Smooth muscle cell (in vitro differentiated cells): ENCODE data around the gene MAPK9. TPM values are rescaled to one million over a fixed set of nuclear protein-coding genes. Genes with fewer than 3 reads are reported as not detected.
A peak's percentile ranks its signal among the peaks of the same experiment; 100 is the strongest.

Experiments used
- DNase-seq: peaks from one replicate; lab custom pipeline; 2025; ENCODE audit not compliant: unreplicated experiment; lab: John Stamatoyannopoulos, UW
- H2AFZ ChIP-seq: fragments of 200-600 bp; sonication (generic); 2 replicates; pipeline ENCODE4 v1.6.0; 2016; ENCODE audit warnings: antibody characterized with exemption, low read depth, mild to moderate bottlenecking
- H3F3A ChIP-seq: fragments of 200-600 bp; sonication (generic); 2 replicates; pipeline ENCODE4 v1.6.0; 2017; ENCODE audit warnings: antibody characterized with exemption, low read depth
- H3K27ac ChIP-seq: fragments of 200-600 bp; sonication (generic); 2 replicates; pipeline ENCODE4 v1.5.1; 2016; ENCODE audit warnings: low read depth, mild to moderate bottlenecking
- H3K27me3 ChIP-seq: fragments of 200-600 bp; sonication (generic); 2 replicates; pipeline ENCODE4 v1.6.1; 2016; ENCODE audit warnings: low read depth, mild to moderate bottlenecking
- H3K36me3 ChIP-seq: fragments of 200-600 bp; sonication (generic); 2 replicates; pipeline ENCODE4 v1.5.1; 2016; ENCODE audit warnings: low read depth
- H3K4me1 ChIP-seq: fragments of 200-600 bp; sonication (generic); 2 replicates; pipeline ENCODE4 v1.5.1; 2016; ENCODE audit warnings: low read depth
- H3K4me2 ChIP-seq: fragments of 200-600 bp; sonication (generic); 2 replicates; pipeline ENCODE4 v1.6.0; 2016; ENCODE audit warnings: mild to moderate bottlenecking
- H3K4me3 ChIP-seq: fragments of 200-600 bp; sonication (generic); 2 replicates; pipeline ENCODE4 v1.5.1; 2016; ENCODE audit warnings: mild to moderate bottlenecking
- H3K79me2 ChIP-seq: fragments of 200-600 bp; sonication (generic); 2 replicates; pipeline ENCODE4 v1.6.0; 2016; ENCODE audit warnings: low read depth, mild to moderate bottlenecking
- H3K9ac ChIP-seq: fragments of 200-600 bp; sonication (generic); 2 replicates; pipeline ENCODE4 v1.6.0; 2016; ENCODE audit warnings: low read depth
- H3K9me3 ChIP-seq: fragments of 200-600 bp; sonication (generic); replicated peaks from 2 replicates; pipeline ENCODE4 v1.5.1; 2016; ENCODE audit warnings: low read depth
- H4K20me1 ChIP-seq: fragments of 200-600 bp; sonication (generic); 2 replicates; pipeline ENCODE4 v1.6.0; 2016; ENCODE audit warnings: low read depth
- WGBS: methylation state at CpG from one replicate; pipeline ENCODE4 v1.1.7; 2016; ENCODE audit warnings: low lambda C conversion rate; 5-methylcytosine and 5-hydroxymethylcytosine counted together
- polyA plus RNA-seq: library from polyadenylated mRNA; unstranded; fragments of >200 nt; fragmentation: Nextera tagmentation; extraction: Ambion mirVana; gene quantifications from 2 replicates; pipeline ENCODE4 v1.2.1, GENCODE V29; 2016
- total RNA-seq: library from RNA; depleted of rRNA; stranded (reverse); fragments of >200 nt; gene quantifications from 2 replicates; pipeline ENCODE4 v1.2.3, GENCODE V29; 2014
- TF ChIP-seq, protein P1 (sequence below): fragments of 200-600 bp; sonication (generic); IDR thresholded peaks from 2 replicates; pipeline ENCODE4 v1.5.1; 2017; ENCODE audit warnings: borderline replicate concordance, mild to moderate bottlenecking, antibody characterized with exemption; ENCODE audit not compliant: insufficient read depth, poor library complexity, severe bottlenecking

MAPK9 gene
- total and polyA plus RNA-seq, 2 experiments from 2014 or later: 34.8 to 40.9 TPM

DNA sequence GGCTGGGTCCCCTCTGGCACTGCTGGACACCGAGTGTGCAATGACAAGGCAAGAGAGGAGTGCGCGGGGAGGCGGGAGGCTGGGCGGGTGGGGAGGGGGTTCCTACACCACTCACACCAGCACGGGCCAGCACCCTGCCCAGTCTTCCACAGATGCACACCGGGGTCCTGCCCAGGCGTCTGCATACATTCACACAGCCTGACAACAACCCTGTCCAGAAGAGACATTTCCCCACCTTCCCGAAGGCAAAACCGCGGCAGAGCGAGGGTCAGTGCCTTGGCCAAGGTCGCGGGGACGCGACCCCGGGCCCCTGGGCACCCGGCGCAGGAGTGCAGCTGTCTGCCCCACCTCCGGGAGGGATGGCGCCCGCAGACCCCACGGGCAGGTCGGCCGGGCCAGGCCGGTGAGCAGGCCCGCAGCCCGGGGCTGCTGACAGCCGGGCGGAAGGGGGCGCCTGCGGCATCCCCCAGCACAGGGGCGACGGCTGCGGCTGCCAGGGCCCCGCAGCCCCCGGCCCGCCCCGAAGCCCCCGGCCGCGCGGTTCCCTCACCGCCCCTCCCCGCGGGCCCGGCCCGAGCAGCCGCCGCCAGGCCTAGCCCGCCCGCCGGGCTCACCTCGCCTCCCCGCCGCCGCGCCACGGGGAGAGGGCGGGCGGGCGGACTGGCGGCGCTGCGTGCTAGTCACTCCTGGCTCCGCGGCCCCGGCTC lies 496 bp downstream of the MAPK9 start:
- H2AFZ ChIP-seq: no peak overlapping the region
- peak overlapping the region; percentile 98 for H3K4me2 ChIP-seq
- H3K36me3 ChIP-seq: no peaks in the 10 kb centered on the region
- H3K79me2 ChIP-seq: peaks cover 46% of the 10 kb centered on the region
- TF ChIP-seq, protein P1, sequence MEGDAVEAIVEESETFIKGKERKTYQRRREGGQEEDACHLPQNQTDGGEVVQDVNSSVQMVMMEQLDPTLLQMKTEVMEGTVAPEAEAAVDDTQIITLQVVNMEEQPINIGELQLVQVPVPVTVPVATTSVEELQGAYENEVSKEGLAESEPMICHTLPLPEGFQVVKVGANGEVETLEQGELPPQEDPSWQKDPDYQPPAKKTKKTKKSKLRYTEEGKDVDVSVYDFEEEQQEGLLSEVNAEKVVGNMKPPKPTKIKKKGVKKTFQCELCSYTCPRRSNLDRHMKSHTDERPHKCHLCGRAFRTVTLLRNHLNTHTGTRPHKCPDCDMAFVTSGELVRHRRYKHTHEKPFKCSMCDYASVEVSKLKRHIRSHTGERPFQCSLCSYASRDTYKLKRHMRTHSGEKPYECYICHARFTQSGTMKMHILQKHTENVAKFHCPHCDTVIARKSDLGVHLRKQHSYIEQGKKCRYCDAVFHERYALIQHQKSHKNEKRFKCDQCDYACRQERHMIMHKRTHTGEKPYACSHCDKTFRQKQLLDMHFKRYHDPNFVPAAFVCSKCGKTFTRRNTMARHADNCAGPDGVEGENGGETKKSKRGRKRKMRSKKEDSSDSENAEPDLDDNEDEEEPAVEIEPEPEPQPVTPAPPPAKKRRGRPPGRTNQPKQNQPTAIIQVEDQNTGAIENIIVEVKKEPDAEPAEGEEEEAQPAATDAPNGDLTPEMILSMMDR: peak; percentile 10
- H3K27ac ChIP-seq: no peak overlapping the region
- peaks cover 43% of the 10 kb centered on the region for H4K20me1 ChIP-seq
- no peaks in the 10 kb centered on the region for H3K9me3 ChIP-seq
- H3K9ac ChIP-seq: peak overlapping the region; percentile 66
- H3K27me3 ChIP-seq: no peaks in the 10 kb centered on the region
- H3F3A ChIP-seq: peaks cover 6% of the 10 kb centered on the region
- H3K4me3 ChIP-seq: peak overlapping the region; percentile 98
- 1% methylated on average over 18 of the region's 68 CpGs for WGBS
- H3K4me1 ChIP-seq: peaks cover 5% of the 10 kb centered on the region
- DNase-seq: no peak

DNA sequence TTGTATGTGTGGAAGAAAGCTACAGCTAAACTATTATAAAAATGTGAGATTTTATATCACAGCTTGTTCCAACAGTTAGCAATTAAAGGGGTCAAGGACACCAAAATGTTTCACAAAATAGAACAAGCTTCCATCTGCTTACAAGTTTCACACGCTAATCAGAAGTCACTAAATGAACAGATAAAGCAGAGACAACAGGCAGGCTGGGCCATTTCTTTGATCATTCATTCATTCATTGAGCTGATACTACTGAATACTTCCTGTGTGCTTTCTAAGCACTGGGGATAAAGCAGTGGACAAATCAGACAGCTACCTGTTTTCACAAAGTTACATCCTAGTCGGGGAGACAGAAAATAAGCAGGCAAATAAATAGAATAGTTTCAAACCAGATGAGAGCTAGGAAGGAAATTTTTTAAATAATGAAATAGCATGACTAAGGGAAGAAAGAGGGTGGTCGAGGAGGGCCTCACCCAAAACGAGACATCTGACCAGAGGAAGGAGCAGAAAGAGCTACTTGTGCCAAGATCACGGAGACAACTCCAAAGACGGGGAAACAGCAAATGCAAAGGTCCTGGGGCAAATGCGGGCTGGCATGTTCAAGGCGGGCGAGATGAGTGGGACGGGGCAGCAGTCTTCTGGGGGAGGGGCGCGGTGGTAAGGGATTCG lies 1.2 kb downstream of the MAPK9 start:
- H3K36me3 ChIP-seq: no peaks in the 10 kb centered on the region
- no peak overlapping the region for H2AFZ ChIP-seq
- no peaks in the 10 kb centered on the region for H3K9me3 ChIP-seq
- TF ChIP-seq, protein P1: no peak
- H3K27ac ChIP-seq: no peak overlapping the region
- peaks cover 5% of the 10 kb centered on the region for H3K4me1 ChIP-seq
- no peaks in the 10 kb centered on the region for H3K27me3 ChIP-seq
- 29% methylated on average over 10 of the region's 13 CpGs for WGBS
- peaks cover 6% of the 10 kb centered on the region for H3F3A ChIP-seq
- H3K4me2 ChIP-seq: peak overlapping the region; percentile 98
- H3K9ac ChIP-seq: peak overlapping the region; percentile 66
- peak overlapping the region; percentile 98 for H3K4me3 ChIP-seq
- peaks cover 43% of the 10 kb centered on the region for H4K20me1 ChIP-seq
- H3K79me2 ChIP-seq: peaks cover 48% of the 10 kb centered on the region
- DNase-seq: no peak

DNA sequence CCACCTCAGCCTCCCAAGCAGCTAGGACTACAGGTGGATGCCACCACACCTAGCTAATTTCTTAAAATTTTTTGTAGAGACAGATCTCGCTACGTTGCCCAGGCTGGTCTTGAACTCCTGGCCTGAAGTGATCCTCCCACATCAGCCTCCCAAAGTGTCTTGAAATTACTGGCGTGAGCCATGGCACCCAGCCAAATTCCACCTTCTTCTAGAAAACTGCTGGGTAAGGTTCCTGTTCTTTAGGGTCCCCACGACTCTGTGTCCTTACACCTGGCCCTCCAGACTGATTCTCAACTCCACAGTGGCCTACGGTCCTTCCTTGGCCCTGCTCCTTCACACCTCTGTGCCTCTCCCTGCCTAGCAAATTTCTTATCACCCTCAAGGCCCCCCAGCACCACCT lies 1.9 kb downstream of the MAPK9 start:
- no peak for DNase-seq
- H3K4me3 ChIP-seq: no peak overlapping the region
- no peaks in the 10 kb centered on the region for H3K27me3 ChIP-seq
- H2AFZ ChIP-seq: no peak overlapping the region
- H3K27ac ChIP-seq: no peak overlapping the region
- WGBS: 96% methylated on average over 5 of the region's 5 CpGs
- peaks cover 49% of the 10 kb centered on the region for H4K20me1 ChIP-seq
- peak overlapping the region; percentile 98 for H3K4me2 ChIP-seq
- TF ChIP-seq, protein P1: no peak
- H3F3A ChIP-seq: peaks cover 6% of the 10 kb centered on the region
- no peak overlapping the region for H3K9ac ChIP-seq
- no peaks in the 10 kb centered on the region for H3K9me3 ChIP-seq
- H3K36me3 ChIP-seq: no peaks in the 10 kb centered on the region
- peaks cover 53% of the 10 kb centered on the region for H3K79me2 ChIP-seq
- peaks cover 5% of the 10 kb centered on the region for H3K4me1 ChIP-seq
